Measurements from ENCODE around the gene SMARCAL1. TPM values are rescaled to one million over a fixed set of nuclear protein-coding genes. Genes with fewer than 3 reads are reported as not detected.

The SMARCAL1 gene
- total and polyA plus RNA-seq, 2 experiments from 2014 or later, result 19.2 to 28.7 TPM

DNA sequence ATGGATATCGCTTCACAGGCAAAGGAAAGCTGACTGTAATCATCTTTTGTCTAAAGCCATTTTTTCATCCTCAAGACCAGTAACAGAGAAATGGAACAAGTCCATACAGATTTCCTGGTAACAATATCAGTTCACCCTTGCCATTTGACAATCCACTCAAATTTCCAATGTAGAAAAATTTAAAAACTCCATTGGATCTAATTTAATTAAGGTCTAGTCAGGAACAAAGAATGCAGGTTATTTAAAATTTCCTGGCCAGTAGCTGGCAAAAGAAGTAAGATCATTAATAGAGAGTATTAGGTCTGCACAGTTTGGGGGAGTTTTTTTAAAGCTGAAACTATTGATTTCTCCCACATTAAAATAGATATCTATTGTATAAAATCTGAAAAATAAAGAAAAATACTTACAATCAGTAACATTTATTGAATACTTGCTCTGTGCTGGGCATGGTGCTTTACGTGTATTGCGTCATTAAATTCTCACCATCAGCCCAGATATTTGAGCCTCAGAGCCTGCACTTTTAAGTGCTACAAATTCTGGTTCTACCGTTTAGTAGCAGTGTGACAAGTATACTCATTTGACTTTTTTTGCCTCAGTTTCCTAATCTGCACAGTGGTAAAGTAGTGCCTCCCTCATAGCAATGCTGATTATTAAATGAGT lies 41.8 kb downstream of the SMARCAL1 start:
- H3K4me1 ChIP-seq (ENCODE audit: low read depth), result no peaks in the 10 kb centered on the region
- peaks cover 17% of the 10 kb centered on the region for H3K36me3 ChIP-seq
- H3K27ac ChIP-seq, result no peak overlapping the region
- DNase-seq (ENCODE audit: low read depth in 1 of 2, low spot score in 1 of 2), result no peak
- no peaks in the 10 kb centered on the region for H3K9me3 ChIP-seq (ENCODE audit: low read depth)
- no peaks in the 10 kb centered on the region for H3K27me3 ChIP-seq
- TF ChIP-seq, protein P1, sequence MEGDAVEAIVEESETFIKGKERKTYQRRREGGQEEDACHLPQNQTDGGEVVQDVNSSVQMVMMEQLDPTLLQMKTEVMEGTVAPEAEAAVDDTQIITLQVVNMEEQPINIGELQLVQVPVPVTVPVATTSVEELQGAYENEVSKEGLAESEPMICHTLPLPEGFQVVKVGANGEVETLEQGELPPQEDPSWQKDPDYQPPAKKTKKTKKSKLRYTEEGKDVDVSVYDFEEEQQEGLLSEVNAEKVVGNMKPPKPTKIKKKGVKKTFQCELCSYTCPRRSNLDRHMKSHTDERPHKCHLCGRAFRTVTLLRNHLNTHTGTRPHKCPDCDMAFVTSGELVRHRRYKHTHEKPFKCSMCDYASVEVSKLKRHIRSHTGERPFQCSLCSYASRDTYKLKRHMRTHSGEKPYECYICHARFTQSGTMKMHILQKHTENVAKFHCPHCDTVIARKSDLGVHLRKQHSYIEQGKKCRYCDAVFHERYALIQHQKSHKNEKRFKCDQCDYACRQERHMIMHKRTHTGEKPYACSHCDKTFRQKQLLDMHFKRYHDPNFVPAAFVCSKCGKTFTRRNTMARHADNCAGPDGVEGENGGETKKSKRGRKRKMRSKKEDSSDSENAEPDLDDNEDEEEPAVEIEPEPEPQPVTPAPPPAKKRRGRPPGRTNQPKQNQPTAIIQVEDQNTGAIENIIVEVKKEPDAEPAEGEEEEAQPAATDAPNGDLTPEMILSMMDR (IDR thresholded peaks at IDR 0.05; ENCODE audit: low read depth, low read length), result no peak
- H3K4me3 ChIP-seq, result no peak overlapping the region

- no peak overlapping the region for H3K27ac ChIP-seq
- H3K36me3 ChIP-seq, result peaks cover 2% of the 10 kb centered on the region
- H3K9me3 ChIP-seq (ENCODE audit: low read depth), result no peaks in the 10 kb centered on the region
- no peak for DNase-seq (ENCODE audit: low read depth in 1 of 2, low spot score in 1 of 2)
- H3K4me3 ChIP-seq, result no peak overlapping the region
- TF ChIP-seq, protein P1 (IDR thresholded peaks at IDR 0.05; ENCODE audit: low read depth, low read length), result no peak
- H3K4me1 ChIP-seq (ENCODE audit: low read depth), result peaks cover 18% of the 10 kb centered on the region
- no peaks in the 10 kb centered on the region for H3K27me3 ChIP-seq
Measured at GRCh38 chr2:216463148-216463547, 50.9 kb downstream of the SMARCAL1 start.

- no peak overlapping the region for H3K4me3 ChIP-seq
- peaks cover 18% of the 10 kb centered on the region for H3K4me1 ChIP-seq (ENCODE audit: low read depth)
- H3K27ac ChIP-seq, result peak overlapping the region; percentile 84
- H3K36me3 ChIP-seq, result peaks cover 7% of the 10 kb centered on the region
- DNase-seq (ENCODE audit: low read depth in 1 of 2, low spot score in 1 of 2), result peak in 1 of 2 donors; percentile 79
- H3K27me3 ChIP-seq, result no peaks in the 10 kb centered on the region
- no peaks in the 10 kb centered on the region for H3K9me3 ChIP-seq (ENCODE audit: low read depth)
- TF ChIP-seq, protein P1 (IDR thresholded peaks at IDR 0.05; ENCODE audit: low read depth, low read length), result no peak
Measured at GRCh38 chr2:216464104-216464720, 51.9 kb downstream of the SMARCAL1 start.

DNA sequence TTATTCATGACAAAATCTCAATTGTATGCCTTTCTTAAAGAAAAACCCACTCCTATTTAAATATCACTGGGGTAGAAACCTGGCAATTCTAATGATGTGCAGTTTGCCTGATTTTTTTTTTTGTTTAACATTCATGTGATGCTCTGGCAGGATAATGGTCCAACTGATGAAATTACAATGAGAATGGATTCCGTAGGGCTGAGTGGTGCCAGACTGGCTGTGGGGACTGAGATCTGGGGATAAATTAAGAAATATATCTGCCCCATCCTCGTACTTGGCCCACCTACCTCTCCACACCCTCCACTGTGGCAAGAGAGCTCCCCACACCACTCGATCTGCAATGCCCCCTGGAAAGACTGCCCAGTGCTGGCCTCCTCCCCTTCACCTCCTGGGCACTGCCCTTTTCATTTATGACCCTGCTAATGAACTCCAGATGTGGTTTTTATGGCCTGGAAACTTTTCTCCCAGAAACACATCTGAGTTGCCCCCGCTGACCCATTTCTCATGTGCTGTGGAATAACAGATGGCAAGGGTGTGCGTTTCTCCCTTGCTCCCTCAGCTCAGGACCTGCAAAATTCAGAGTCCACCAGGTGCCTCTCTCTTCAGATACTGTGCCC lies 53.4 kb downstream of the SMARCAL1 start:
- Histone ChIP-seq H3K4me3 (no peak overlapping the region), H3K4me1 (ENCODE audit: low read depth) (peaks cover 18% of the 10 kb centered on the region), H3K27ac (no peak overlapping the region), H3K27me3 (no peaks in the 10 kb centered on the region), H3K9me3 (ENCODE audit: low read depth) (no peaks in the 10 kb centered on the region), H3K36me3 (peaks cover 7% of the 10 kb centered on the region)
- TF ChIP-seq, protein P1 (IDR thresholded peaks at IDR 0.05; ENCODE audit: low read depth, low read length), result no peak
- no peak for DNase-seq (ENCODE audit: low read depth in 1 of 2, low spot score in 1 of 2)

GRCh38 chr2:216467845-216468244 lies 55.6 kb downstream of the SMARCAL1 start:
- Histone ChIP-seq H3K4me3 (no peak overlapping the region), H3K27ac (no peak overlapping the region), H3K4me1 (ENCODE audit: low read depth) (peaks cover 18% of the 10 kb centered on the region), H3K9me3 (ENCODE audit: low read depth) (no peaks in the 10 kb centered on the region), H3K27me3 (no peaks in the 10 kb centered on the region), H3K36me3 (peaks cover 7% of the 10 kb centered on the region)
- TF ChIP-seq, protein P1 (IDR thresholded peaks at IDR 0.05; ENCODE audit: low read depth, low read length), result no peak
- DNase-seq (ENCODE audit: low read depth in 1 of 2, low spot score in 1 of 2), result no peak
